Neuronal stem cell (in vitro differentiated cells): ENCODE results near the gene FHIT.

Experiments
- DNase-seq: peaks from one replicate; pipeline ENCODE4 v3.0.0-alpha.2; 2013; ENCODE audit warnings: low spot score
- H2AFZ ChIP-seq: one replicate; pipeline ENCODE4 v1.6.1; 2013; ENCODE audit warnings: mild to moderate bottlenecking, low read length, inconsistent platforms
- H2AK5ac ChIP-seq: 2 replicates; pipeline ENCODE4 v1.6.1; 2013; ENCODE audit warnings: low read depth, mild to moderate bottlenecking, inconsistent platforms, low read length, moderate library complexity, mixed read lengths
- H2BK120ac ChIP-seq: 2 replicates; pipeline ENCODE4 v1.6.1; 2013; ENCODE audit warnings: low read depth, mild to moderate bottlenecking, inconsistent platforms, low read length, moderate library complexity, mixed read lengths
- H2BK12ac ChIP-seq: one replicate; pipeline ENCODE4 v1.6.1; 2013; ENCODE audit warnings: low read length, inconsistent platforms
- H2BK15ac ChIP-seq: 2 replicates; pipeline ENCODE4 v1.6.1; 2013; ENCODE audit warnings: mild to moderate bottlenecking, low read length, inconsistent platforms, mixed read lengths
- H2BK5ac ChIP-seq: one replicate; pipeline ENCODE4 v1.6.1; 2013; ENCODE audit warnings: inconsistent platforms, mild to moderate bottlenecking, low read length, moderate library complexity
- H3K14ac ChIP-seq: one replicate; pipeline ENCODE4 v1.6.1; 2013; ENCODE audit warnings: low read length, inconsistent platforms
- H3K18ac ChIP-seq: 2 replicates; pipeline ENCODE4 v1.6.1; 2013; ENCODE audit warnings: low read length, inconsistent platforms
- H3K23ac ChIP-seq: 2 replicates; pipeline ENCODE4 v1.6.1; 2013; ENCODE audit warnings: low read depth, mild to moderate bottlenecking, mixed read lengths, low read length, inconsistent platforms; ENCODE audit not compliant: poor library complexity
- H3K27ac ChIP-seq: replicated peaks from 3 replicates; pipeline ENCODE4 v1.5.1; 2013; ENCODE audit warnings: low read length, inconsistent platforms
- H3K27me3 ChIP-seq, 3 experiments: 2 replicates each; pipeline ENCODE4 v1.6.1; 2013; ENCODE audit warnings: low read length in 3 of 3, mild to moderate bottlenecking in 2 of 3, inconsistent platforms in 1 of 3, low read depth in 1 of 3, mixed read lengths in 1 of 3, moderate library complexity in 1 of 3; ENCODE audit not compliant: control insufficient read depth in 3 of 3, insufficient read depth in 3 of 3
- H3K36me3 ChIP-seq, 2 donors: replicated peaks in 1 of 2; 2 replicates each; pipeline ENCODE4 v1.6.1; 2013; ENCODE audit warnings: low read length in 2 of 2; ENCODE audit not compliant: control insufficient read depth in 2 of 2, insufficient read depth in 2 of 2
- H3K4ac ChIP-seq: 2 replicates; pipeline ENCODE4 v1.6.1; 2013; ENCODE audit warnings: inconsistent platforms, mild to moderate bottlenecking, low read length, moderate library complexity
- H3K4me1 ChIP-seq, 2 donors: 1 replicate in 1 of 2; 2 replicates in 1 of 2; pipeline ENCODE4 v1.6.1; 2013; ENCODE audit warnings: low read length in 2 of 2, low read depth in 1 of 2; ENCODE audit not compliant: control insufficient read depth in 2 of 2, insufficient read depth in 1 of 2
- H3K4me2 ChIP-seq: one replicate; pipeline ENCODE4 v1.6.1; 2013; ENCODE audit warnings: mild to moderate bottlenecking, low read length, inconsistent platforms; ENCODE audit not compliant: insufficient read depth, poor library complexity, severe bottlenecking
- H3K4me3 ChIP-seq, 2 donors: 2 replicates each; pipeline ENCODE4 v1.5.1; 2013; ENCODE audit warnings: low read length in 2 of 2, mild to moderate bottlenecking in 2 of 2, inconsistent platforms in 1 of 2, moderate library complexity in 1 of 2
- H3K79me1 ChIP-seq: one replicate; pipeline ENCODE4 v1.6.1; 2013; ENCODE audit warnings: low read depth, mild to moderate bottlenecking, inconsistent platforms, low read length, moderate library complexity
- H3K9ac ChIP-seq: one replicate; pipeline ENCODE4 v1.6.1; 2013; ENCODE audit warnings: mild to moderate bottlenecking, low read depth, low read length, inconsistent platforms; ENCODE audit not compliant: poor library complexity
- H3K9me3 ChIP-seq, 2 donors: replicated peaks in 1 of 2; 2 replicates each; pipeline versions ENCODE3 to v1.6.1; 2013; ENCODE audit warnings: low read length in 2 of 2, mild to moderate bottlenecking in 2 of 2, inconsistent platforms in 1 of 2, low read depth in 1 of 2, mixed read lengths in 1 of 2, moderate library complexity in 1 of 2; ENCODE audit not compliant: control insufficient read depth in 2 of 2, insufficient read depth in 1 of 2
- H4K8ac ChIP-seq: one replicate; pipeline ENCODE4 v1.6.1; 2013; ENCODE audit warnings: low read depth, mild to moderate bottlenecking, inconsistent platforms, low read length, moderate library complexity
- H4K91ac ChIP-seq: one replicate; pipeline ENCODE4 v1.6.1; 2013; ENCODE audit warnings: low read length, low read depth, mild to moderate bottlenecking, inconsistent platforms; ENCODE audit not compliant: poor library complexity
- WGBS, 2 donors: extraction: QIAGEN DNeasy Blood & Tissue Kit; methylation state at CpG; one replicate each; pipeline ENCODE4 v1.1.7; 2013; ENCODE audit warnings: missing lambda C conversion rate in 2 of 2, mixed read lengths in 1 of 2; ENCODE audit not compliant: insufficient read length in 2 of 2, insufficient replicate concordance in 1 of 2; ENCODE audit errors: extremely low coverage in 2 of 2; 5-methylcytosine and 5-hydroxymethylcytosine counted together

The FHIT gene

DNA sequence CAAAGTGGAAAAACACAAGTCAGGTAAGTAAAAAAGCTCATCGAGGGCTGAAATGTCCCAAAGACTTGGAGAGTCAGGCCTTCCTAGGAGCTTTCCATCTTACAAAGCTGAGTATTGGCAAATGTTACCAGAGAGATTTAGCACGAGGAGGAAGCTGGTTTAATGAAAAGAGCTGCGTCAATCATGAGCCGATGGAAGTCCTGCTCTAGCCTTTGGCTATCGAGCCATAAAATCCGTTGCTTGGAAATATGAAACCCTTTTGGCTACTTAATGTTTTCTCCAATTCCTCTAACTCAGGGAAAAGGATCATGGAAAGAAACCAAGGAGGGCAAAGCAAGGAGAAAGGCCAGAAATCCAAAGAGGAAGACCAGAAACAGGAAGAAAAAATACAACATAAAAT lies 1074.6 kb downstream of the FHIT start:
- Histone ChIP-seq H3K4me1 (no peaks in the 10 kb centered on the region), H3K27me3 (no peaks in the 10 kb centered on the region), H2BK120ac (no peak overlapping the region), H4K8ac (no peak overlapping the region), H3K9ac (no peak overlapping the region), H3K4me2 (no peak overlapping the region), H3K9me3 (no peaks in the 10 kb centered on the region), H3K23ac (no peak overlapping the region), H3K4me3 (no peak overlapping the region), H2BK15ac (no peak overlapping the region), H2AFZ (no peak overlapping the region), H3K14ac (no peak overlapping the region), H2BK5ac (no peak overlapping the region), H3K36me3 (no peaks in the 10 kb centered on the region), H4K91ac (no peak overlapping the region), H3K27ac (no peak overlapping the region), H2AK5ac (no peak overlapping the region), H2BK12ac (no peak overlapping the region), H3K4ac (no peak overlapping the region), H3K79me1 (no peaks in the 10 kb centered on the region), H3K18ac (no peak overlapping the region)
- DNase-seq: no peak
- WGBS, 2 donors: no CpG with 5 or more reads among the region's 6 CpGs

GRCh38 chr3:60175680-60176079 lies 1075.6 kb downstream of the FHIT start:
- no peak overlapping the region for H3K14ac ChIP-seq
- H3K79me1 ChIP-seq: no peaks in the 10 kb centered on the region
- no peak overlapping the region for H3K4me3 ChIP-seq
- no peak for DNase-seq
- H3K4me2 ChIP-seq: no peak overlapping the region
- no peak overlapping the region for H2BK120ac ChIP-seq
- H2BK15ac ChIP-seq: no peak overlapping the region
- no peak overlapping the region for H2AFZ ChIP-seq
- WGBS, 2 donors: no CpG with 5 or more reads among the region's 3 CpGs
- no peaks in the 10 kb centered on the region for H3K36me3 ChIP-seq
- H3K4ac ChIP-seq: no peak overlapping the region
- H2BK12ac ChIP-seq: no peak overlapping the region
- H3K18ac ChIP-seq: no peak overlapping the region
- no peak overlapping the region for H3K9ac ChIP-seq
- no peak overlapping the region for H3K23ac ChIP-seq
- H3K27me3 ChIP-seq: no peaks in the 10 kb centered on the region
- H4K91ac ChIP-seq: no peak overlapping the region
- no peak overlapping the region for H3K27ac ChIP-seq
- no peak overlapping the region for H2AK5ac ChIP-seq
- no peaks in the 10 kb centered on the region for H3K4me1 ChIP-seq
- no peak overlapping the region for H4K8ac ChIP-seq
- H3K9me3 ChIP-seq: no peaks in the 10 kb centered on the region
- no peak overlapping the region for H2BK5ac ChIP-seq

DNA sequence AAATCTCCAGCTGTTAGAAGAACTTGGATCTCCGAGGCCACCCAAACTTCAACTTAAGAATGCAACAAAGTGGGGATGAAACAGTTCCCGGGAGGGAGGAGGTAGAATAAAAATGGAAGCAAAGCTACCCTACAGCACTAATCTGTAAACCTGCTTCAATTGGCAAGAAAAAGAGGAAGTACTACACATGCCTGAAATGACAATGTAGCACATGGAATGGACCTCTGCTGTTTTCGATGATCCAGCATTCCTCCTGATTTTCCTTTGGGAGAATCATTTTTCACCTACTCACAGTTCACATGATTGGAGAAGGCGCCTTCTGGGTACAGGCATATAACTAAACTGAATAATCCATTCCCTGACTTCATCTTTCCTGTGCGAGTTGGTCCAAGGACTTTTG lies 1081.5 kb downstream of the FHIT start:
- no peak overlapping the region for H2AK5ac ChIP-seq
- no peak overlapping the region for H3K4ac ChIP-seq
- no peak overlapping the region for H3K4me3 ChIP-seq
- H3K23ac ChIP-seq: no peak overlapping the region
- H3K79me1 ChIP-seq: no peaks in the 10 kb centered on the region
- no peak overlapping the region for H2BK12ac ChIP-seq
- WGBS, 2 donors: no CpG with 5 or more reads among the region's 5 CpGs
- no peaks in the 10 kb centered on the region for H3K36me3 ChIP-seq
- H3K27me3 ChIP-seq: peaks cover 0 to 2% (median 0%) of the 10 kb centered on the region in 3 experiments
- H3K4me1 ChIP-seq: no peaks in the 10 kb centered on the region
- no peak overlapping the region for H3K18ac ChIP-seq
- H3K9ac ChIP-seq: no peak overlapping the region
- H2AFZ ChIP-seq: no peak overlapping the region
- no peaks in the 10 kb centered on the region for H3K9me3 ChIP-seq
- no peak overlapping the region for H3K14ac ChIP-seq
- no peak overlapping the region for H4K8ac ChIP-seq
- H3K27ac ChIP-seq: no peak overlapping the region
- H2BK5ac ChIP-seq: no peak overlapping the region
- H2BK120ac ChIP-seq: no peak overlapping the region
- H2BK15ac ChIP-seq: no peak overlapping the region
- no peak overlapping the region for H3K4me2 ChIP-seq
- DNase-seq: no peak
- no peak overlapping the region for H4K91ac ChIP-seq

GRCh38 chr3:60167186-60167585 lies 1084.1 kb downstream of the FHIT start:
- no peak overlapping the region for H2BK120ac ChIP-seq
- H3K27ac ChIP-seq: no peak overlapping the region
- H3K14ac ChIP-seq: no peak overlapping the region
- no peak overlapping the region for H2AFZ ChIP-seq
- H3K18ac ChIP-seq: no peak overlapping the region
- peaks cover 0 to 5% (median 0%) of the 10 kb centered on the region in 3 experiments for H3K27me3 ChIP-seq
- no peak overlapping the region for H3K23ac ChIP-seq
- H3K9ac ChIP-seq: no peak overlapping the region
- H3K4me2 ChIP-seq: no peak overlapping the region
- H3K4me3 ChIP-seq: no peak overlapping the region
- no peak overlapping the region for H2BK15ac ChIP-seq
- DNase-seq: no peak
- H2BK12ac ChIP-seq: no peak overlapping the region
- no peaks in the 10 kb centered on the region for H3K79me1 ChIP-seq
- no peaks in the 10 kb centered on the region for H3K4me1 ChIP-seq
- H4K8ac ChIP-seq: no peak overlapping the region
- H2AK5ac ChIP-seq: no peak overlapping the region
- no peaks in the 10 kb centered on the region for H3K36me3 ChIP-seq
- no peak overlapping the region for H4K91ac ChIP-seq
- no peaks in the 10 kb centered on the region for H3K9me3 ChIP-seq
- H2BK5ac ChIP-seq: no peak overlapping the region
- H3K4ac ChIP-seq: no peak overlapping the region
